ENCODE measurements around the gene ADCYAP1R1. TPM values are rescaled to one million over a fixed set of nuclear protein-coding genes. Genes with fewer than 3 reads are reported as not detected.

Gene ADCYAP1R1
- total RNA-seq, 1 experiment from 2014 or later = 8.9 TPM

- H2BK20ac ChIP-seq (ENCODE audit: low read depth, low read length, poor library complexity, severe bottlenecking) = no peak overlapping the region
- H2AK5ac ChIP-seq (ENCODE audit: insufficient read length, low read length) = no peak overlapping the region
- no peak overlapping the region for H3K4ac ChIP-seq (ENCODE audit: low read depth, low read length)
- H4K20me1 ChIP-seq (ENCODE audit: control insufficient read depth, insufficient read depth, insufficient read length) = no peaks in the 10 kb centered on the region
- peak; percentile 83 for DNase-seq
- no peak overlapping the region for H2BK15ac ChIP-seq (ENCODE audit: low read depth, low read length)
- Mint-ChIP-seq H3K27me3 (ENCODE audit: low read depth) (peaks cover 7% of the 10 kb centered on the region), H3K9me3 (no peaks in the 10 kb centered on the region), H3K4me3 (no peak overlapping the region), H3K36me3 (ENCODE audit: insufficient read depth in 1 of 3, low read depth in 3 of 3) (no peaks in the 10 kb centered on the region), H3K27ac (no peak overlapping the region), H3K4me1 (peaks cover 6% of the 10 kb centered on the region in 2 experiments)
- H3K14ac ChIP-seq (ENCODE audit: insufficient read depth, low read length) = no peak overlapping the region
- H3K27ac ChIP-seq (ENCODE audit: insufficient read length, low read depth, low read length) = no peak overlapping the region
- no peak overlapping the region for H3K23ac ChIP-seq (ENCODE audit: insufficient read length, low read depth, low read length)
- H3K27me3 ChIP-seq (ENCODE audit: insufficient read depth, low read length) = no peaks in the 10 kb centered on the region
- H3K18ac ChIP-seq (ENCODE audit: insufficient read length, low read depth, low read length) = no peak overlapping the region
- H4K91ac ChIP-seq (ENCODE audit: insufficient read length, low read depth, low read length) = no peak overlapping the region
- no peak overlapping the region for H2BK120ac ChIP-seq (ENCODE audit: low read depth, low read length, poor library complexity, severe bottlenecking)
- H2BK5ac ChIP-seq (ENCODE audit: insufficient read length, low read length) = no peak overlapping the region
- no CpG with 5 or more reads among the region's 4 CpGs for WGBS (ENCODE audit: extremely low coverage, insufficient read length, low lambda C conversion rate)
- no peaks in the 10 kb centered on the region for H3K9me3 ChIP-seq (ENCODE audit: control insufficient read depth, low read depth, low read length)
- no peak overlapping the region for H3T11ph ChIP-seq (ENCODE audit: low read length)
- H2AFZ ChIP-seq (ENCODE audit: low read length) = no peak overlapping the region
- no peak overlapping the region for H3K9ac ChIP-seq (ENCODE audit: extremely low read depth, insufficient read length, low read length)
- H3K79me1 ChIP-seq (ENCODE audit: insufficient read depth, low read depth, low read length, poor library complexity, severe bottlenecking) = no peaks in the 10 kb centered on the region
- TF ChIP-seq CTCF (conservative IDR thresholded peaks at IDR 0.05) = peak; percentile 94
- H2BK12ac ChIP-seq (ENCODE audit: insufficient read length, low read depth, low read length) = no peak overlapping the region
- H3K4me2 ChIP-seq (ENCODE audit: insufficient read depth, insufficient read length, low read length) = no peak overlapping the region
- H3K79me2 ChIP-seq (ENCODE audit: insufficient read depth, low read length) = no peaks in the 10 kb centered on the region
- no peak overlapping the region for H3K56ac ChIP-seq (ENCODE audit: insufficient read length, low read depth, low read length)
- H4K5ac ChIP-seq (ENCODE audit: insufficient read length, low read depth, low read length) = no peak overlapping the region
- no peak overlapping the region for H4K8ac ChIP-seq (replicated peaks; ENCODE audit: insufficient read length, low read depth, low read length)
- H3K23me2 ChIP-seq (ENCODE audit: insufficient read length, low read depth, low read length, poor library complexity, severe bottlenecking) = no peaks in the 10 kb centered on the region
- H3K4me1 ChIP-seq (ENCODE audit: insufficient read depth, low read length) = no peaks in the 10 kb centered on the region
Observed at GRCh38 chr7:31122649-31123058, 70.5 kb downstream of the ADCYAP1R1 start.
